CD8-positive, alpha-beta memory T cell (primary cell): ENCODE data around the gene DUSP28. TPM values are rescaled to one million over a fixed set of nuclear protein-coding genes. Genes with fewer than 3 reads are reported as not detected.

ENCODE experiments used
- CTCF ChIA-PET: fragments of 350-600 bp; sonication (Branson Sonifier 250); formaldehyde crosslinking; loops from one replicate; lab custom pipeline; 2021; ENCODE audit warnings: antibody characterized with exemption; lab: Charles Lee
- POLR2A ChIA-PET: fragments of 350-600 bp; sonication (Branson Sonifier 250); formaldehyde crosslinking; loops from one replicate; lab custom pipeline; 2021; ENCODE audit warnings: antibody characterized with exemption; lab: Charles Lee
- DNase-seq, 5 donors: peaks; one replicate each; pipeline versions ENCODE4 v3.0.0 to v3.0.0-alpha.2; 2020 to 2022; ENCODE audit warnings: mixed read lengths in 1 of 5
- H3K27ac ChIP-seq: one replicate; pipeline ENCODE4 v1.7.0; 2013; ENCODE audit warnings: low read depth, mild to moderate bottlenecking, low read length, moderate library complexity
- H3K27me3 ChIP-seq: 2 replicates; pipeline ENCODE4 v1.7.0; 2013; ENCODE audit warnings: low read length, mild to moderate bottlenecking; ENCODE audit not compliant: insufficient read depth, poor library complexity, severe bottlenecking
- H3K36me3 ChIP-seq: 2 replicates; pipeline ENCODE4 v1.7.0; 2013; ENCODE audit warnings: mild to moderate bottlenecking, low read length, moderate library complexity; ENCODE audit not compliant: insufficient read depth
- H3K4me1 ChIP-seq: 2 replicates; pipeline ENCODE4 v1.7.0; 2013; ENCODE audit warnings: mild to moderate bottlenecking, low read length, moderate library complexity; ENCODE audit not compliant: insufficient read depth
- H3K4me3 ChIP-seq: 2 replicates; pipeline ENCODE4 v1.7.0; 2013; ENCODE audit warnings: mild to moderate bottlenecking, low read length
- H3K9me3 ChIP-seq: 2 replicates; pipeline ENCODE4 v1.7.0; 2013; ENCODE audit warnings: mild to moderate bottlenecking, low read length
- H3K27ac Mint-ChIP-seq, 8 donors: one replicate each; pipeline ENCODE4 v1.8.0; 2020 to 2021; ENCODE audit warnings: mixed read lengths in 8 of 8, mild to moderate bottlenecking in 6 of 8, inconsistent platforms in 3 of 8, moderate library complexity in 3 of 8
- H3K27me3 Mint-ChIP-seq, 2 donors: one replicate each; pipeline ENCODE4 v1.8.0; 2020 to 2021; ENCODE audit warnings: mixed read lengths in 2 of 2, mild to moderate bottlenecking in 1 of 2, moderate library complexity in 1 of 2
- H3K36me3 Mint-ChIP-seq, 3 donors: one replicate each; pipeline ENCODE4 v1.8.0; 2020 to 2021; ENCODE audit warnings: mixed read lengths in 3 of 3, inconsistent platforms in 1 of 3, mild to moderate bottlenecking in 1 of 3
- H3K4me1 Mint-ChIP-seq, 3 donors: one replicate each; pipeline ENCODE4 v1.8.0; 2020 to 2021; ENCODE audit warnings: mixed read lengths in 3 of 3, inconsistent platforms in 1 of 3, mild to moderate bottlenecking in 1 of 3
- H3K4me3 Mint-ChIP-seq, 7 donors: one replicate each; pipeline ENCODE4 v1.8.0; 2020 to 2021; ENCODE audit warnings: mixed read lengths in 7 of 7, mild to moderate bottlenecking in 6 of 7, moderate library complexity in 4 of 7, inconsistent platforms in 2 of 7
- H3K9me3 Mint-ChIP-seq, 5 donors: one replicate each; pipeline ENCODE4 v1.8.0; 2020 to 2022; ENCODE audit warnings: mixed read lengths in 5 of 5, mild to moderate bottlenecking in 3 of 5, moderate library complexity in 2 of 5, inconsistent platforms in 1 of 5
- polyA plus RNA-seq: library from polyadenylated mRNA; unstranded; fragments of 300-500 nt; fragmentation: Illumina TruSeq; gene quantifications from one replicate; pipeline ENCODE4 v1.2.3, GENCODE V29; 2021
- total RNA-seq, 2 experiments: library from RNA; stranded (reverse); gene quantifications; one replicate each; pipeline ENCODE4 v1.2.3, GENCODE V29; 2021

Gene DUSP28
- total and polyA plus RNA-seq, 3 experiments from 2014 or later, result 7.0 to 22.0 (median 7.0) TPM

DNA sequence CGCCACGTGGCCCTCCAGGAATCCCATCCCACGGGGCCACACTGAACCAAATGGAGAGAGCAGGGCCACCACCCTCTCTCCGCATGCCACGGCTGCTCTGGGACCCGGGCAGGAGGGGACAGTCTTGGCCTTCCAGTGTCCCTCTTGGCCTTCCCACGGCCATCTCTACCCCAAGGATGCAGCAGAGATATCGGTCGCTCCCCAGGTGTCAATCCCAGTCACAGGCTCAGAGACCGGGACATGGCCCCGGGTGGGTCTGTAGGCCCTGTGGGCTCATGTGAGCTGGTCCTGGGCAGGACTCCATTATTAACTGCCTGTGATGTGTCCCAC is 41.6 kb downstream of the DUSP28 start:
- Mint-ChIP-seq H3K4me3 (no peak overlapping the region), H3K9me3 (no peaks in the 10 kb centered on the region), H3K36me3 (peaks cover 0 to 48% (median 0%) of the 10 kb centered on the region in 3 donors), H3K4me1 (no peaks in the 10 kb centered on the region), H3K27ac (no peak overlapping the region), H3K27me3 (no peaks in the 10 kb centered on the region)
- H3K4me1 ChIP-seq, result no peaks in the 10 kb centered on the region
- H3K4me3 ChIP-seq, result no peak overlapping the region
- no peak overlapping the region for H3K27ac ChIP-seq
- no peaks in the 10 kb centered on the region for H3K36me3 ChIP-seq
- ChIA-PET POLR2A (interaction anchor here (0.6 kb wide), 1 partner anchor 25 kb away, joined by 7 read pairs; no protein-coding TSS in a partner anchor), CTCF (no interaction called here)
- DNase-seq, result peak in 1 of 5 donors; percentile 23
- no peaks in the 10 kb centered on the region for H3K27me3 ChIP-seq
- H3K9me3 ChIP-seq, result no peaks in the 10 kb centered on the region

DNA sequence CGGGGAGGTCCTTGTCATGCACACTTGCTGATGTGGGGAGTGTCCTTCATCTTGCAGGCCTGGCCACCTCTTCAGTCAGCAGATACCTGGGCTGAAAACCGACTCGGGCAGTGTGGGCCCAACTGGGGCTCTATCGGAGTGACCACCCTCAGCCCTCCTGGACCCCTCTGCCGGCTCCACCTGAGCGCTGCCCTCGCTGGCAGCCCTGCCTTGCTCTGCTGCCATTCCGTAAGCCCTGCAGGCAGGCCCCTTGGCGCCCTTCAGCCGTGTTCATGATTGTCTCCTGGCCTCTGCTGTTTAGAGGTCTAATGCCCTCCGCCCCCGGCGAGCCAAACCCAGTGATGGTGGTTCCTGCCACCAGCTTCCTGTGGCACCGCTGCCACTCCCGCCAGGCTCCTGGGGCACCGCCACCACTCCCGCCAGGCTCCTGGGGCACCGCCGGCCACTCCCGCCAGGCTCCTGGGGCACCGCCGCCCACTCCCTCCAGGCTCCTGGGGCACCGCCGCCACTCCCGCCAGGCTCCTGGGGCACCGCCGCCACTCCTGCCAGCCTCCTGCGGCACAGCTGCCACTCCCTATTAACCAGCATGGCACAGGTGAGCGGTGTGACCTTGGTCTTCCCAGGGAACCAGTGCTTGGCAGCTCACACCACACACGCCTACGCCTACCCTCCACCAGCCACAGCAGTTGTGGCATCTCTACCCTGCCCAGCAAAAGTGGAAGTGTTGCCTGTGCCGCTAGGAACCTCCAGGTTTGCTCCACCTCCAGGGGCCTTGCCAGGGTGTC is 42.3 kb downstream of the DUSP28 start:
- Mint-ChIP-seq H3K36me3 (peaks cover 0 to 43% (median 0%) of the 10 kb centered on the region in 3 donors), H3K27me3 (no peaks in the 10 kb centered on the region), H3K4me1 (no peaks in the 10 kb centered on the region), H3K27ac (no peak overlapping the region), H3K4me3 (no peak overlapping the region), H3K9me3 (no peaks in the 10 kb centered on the region)
- Histone ChIP-seq H3K27ac (no peak overlapping the region), H3K9me3 (no peaks in the 10 kb centered on the region), H3K4me1 (no peaks in the 10 kb centered on the region), H3K27me3 (no peaks in the 10 kb centered on the region), H3K4me3 (no peak overlapping the region), H3K36me3 (no peaks in the 10 kb centered on the region)
- peak in 1 of 5 donors; percentile 39 for DNase-seq
- POLR2A ChIA-PET, result interaction anchor here (0.6 kb wide), 1 partner anchor 25 kb away, joined by 7 read pairs; no protein-coding TSS in a partner anchor
- CTCF ChIA-PET, result interaction anchor here (0.7 to 1.2 kb wide), 2 partner anchors 15 to 88 kb away, joined by 3 read pairs; no protein-coding TSS in a partner anchor

GRCh38 chr2:240603081-240603835 is 43.1 kb downstream of the DUSP28 start:
- peak overlapping the region in 2 of 8 donors; percentile 78 to 90 for H3K27ac Mint-ChIP-seq
- peaks cover 0 to 35% (median 0%) of the 10 kb centered on the region in 3 donors for H3K36me3 Mint-ChIP-seq
- no peaks in the 10 kb centered on the region for H3K27me3 Mint-ChIP-seq
- H3K4me3 Mint-ChIP-seq, result no peak overlapping the region
- ChIA-PET CTCF (interaction anchor here (0.7 to 1.2 kb wide), 2 partner anchors 16 to 89 kb away, joined by 3 read pairs; no protein-coding TSS in a partner anchor), POLR2A (no interaction called here)
- Histone ChIP-seq H3K27ac (no peak overlapping the region), H3K9me3 (no peaks in the 10 kb centered on the region), H3K4me1 (no peaks in the 10 kb centered on the region), H3K36me3 (no peaks in the 10 kb centered on the region), H3K4me3 (no peak overlapping the region), H3K27me3 (no peaks in the 10 kb centered on the region)
- no peaks in the 10 kb centered on the region for H3K4me1 Mint-ChIP-seq
- peak in 1 of 5 donors; percentile 41 for DNase-seq
- H3K9me3 Mint-ChIP-seq, result no peaks in the 10 kb centered on the region

GRCh38 chr2:240603846-240604245 is 43.7 kb downstream of the DUSP28 start:
- POLR2A ChIA-PET, result no interaction called here

DNA sequence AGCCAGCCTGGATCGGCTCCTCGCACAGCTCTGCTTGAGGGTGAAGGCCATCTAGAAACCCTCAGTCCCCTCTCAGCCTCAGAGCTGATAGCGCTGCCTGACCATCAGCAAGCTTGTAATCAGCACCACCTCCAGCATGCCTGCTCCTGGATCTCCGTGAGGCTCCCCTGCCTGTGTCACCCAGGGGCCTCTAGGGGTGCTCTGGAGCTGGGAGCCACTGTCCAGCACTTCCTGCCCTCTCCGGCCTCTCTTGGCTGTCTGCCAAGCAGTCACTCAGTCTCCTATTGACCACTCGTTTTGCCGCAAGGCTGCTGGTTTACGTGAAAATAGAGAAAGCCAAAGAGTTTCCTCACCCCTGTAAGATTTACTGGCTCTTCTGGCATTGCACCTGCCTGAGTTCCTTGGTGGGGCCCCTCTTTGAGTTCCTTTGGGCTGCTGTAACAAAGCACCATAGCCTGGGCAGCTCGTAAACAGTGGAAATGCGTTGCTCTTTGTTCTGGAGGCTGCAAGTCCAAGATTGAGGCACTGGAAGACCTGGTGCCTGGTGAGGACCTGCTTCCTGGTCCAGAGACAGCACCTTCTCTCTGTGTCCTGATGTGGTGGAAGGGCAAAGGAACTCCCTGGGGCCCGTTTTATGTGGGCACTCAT is 44.3 kb downstream of the DUSP28 start:
- peak in 1 of 5 donors; percentile 39 for DNase-seq

More at GRCh38 chr2:240603846-240604245, 43.7 kb downstream of the DUSP28 start:
- no peaks in the 10 kb centered on the region for H3K9me3 ChIP-seq
- Mint-ChIP-seq H3K4me1 (no peaks in the 10 kb centered on the region), H3K27ac (peak overlapping the region in 1 of 8 donors; percentile 43), H3K36me3 (peaks cover 0 to 30% (median 0%) of the 10 kb centered on the region in 3 donors), H3K9me3 (no peaks in the 10 kb centered on the region), H3K27me3 (no peaks in the 10 kb centered on the region), H3K4me3 (no peak overlapping the region)
- H3K36me3 ChIP-seq, result no peaks in the 10 kb centered on the region
- no peaks in the 10 kb centered on the region for H3K27me3 ChIP-seq
- CTCF ChIA-PET, result interaction anchor here (1.2 kb wide), 1 partner anchor 90 kb away, joined by 3 read pairs; no protein-coding TSS in a partner anchor
- H3K4me3 ChIP-seq, result no peak overlapping the region
- H3K27ac ChIP-seq, result no peak overlapping the region
- peak in 1 of 5 donors; percentile 45 for DNase-seq
- no peaks in the 10 kb centered on the region for H3K4me1 ChIP-seq

DNA sequence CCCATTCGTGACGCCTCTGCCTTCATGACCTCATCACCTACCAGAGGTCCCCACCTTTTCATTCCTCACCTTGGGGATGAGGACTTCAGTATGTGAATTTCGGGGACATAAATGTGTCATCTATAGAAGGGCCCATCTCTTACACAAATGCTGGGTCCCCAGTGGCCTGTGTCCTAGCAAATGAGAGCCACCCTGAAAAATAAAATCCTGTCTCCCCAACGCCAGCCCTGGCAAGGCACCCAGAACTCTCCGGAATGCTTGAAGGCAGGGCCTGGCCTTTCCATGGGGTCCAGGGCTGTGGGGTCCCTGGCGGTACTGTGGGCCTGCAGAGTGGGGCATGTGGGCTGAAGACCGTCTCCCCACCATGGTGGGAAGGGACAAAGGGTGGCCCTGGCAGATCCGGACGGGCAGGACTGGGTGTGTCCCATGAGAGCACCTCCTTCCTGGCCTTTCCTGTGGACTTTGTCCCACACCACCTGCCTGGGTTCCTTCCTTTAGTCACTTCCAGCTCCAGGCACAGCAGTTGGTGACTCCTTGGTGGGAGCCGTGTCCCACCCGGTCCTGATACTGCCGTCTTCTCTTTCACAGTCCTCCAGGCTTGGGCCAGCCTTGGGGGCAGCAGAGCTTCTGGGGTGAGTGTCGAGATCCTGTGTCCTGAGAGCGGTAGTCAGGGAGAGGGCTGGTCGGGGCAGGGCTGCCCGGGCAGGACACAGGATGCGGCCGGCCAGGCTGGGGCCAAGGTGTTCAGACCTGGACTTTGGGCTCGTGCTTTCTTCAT is 45.0 kb downstream of the DUSP28 start:
- Mint-ChIP-seq H3K4me3 (no peak overlapping the region), H3K36me3 (peaks cover 0 to 17% (median 2%) of the 10 kb centered on the region in 3 donors), H3K27ac (peak overlapping the region in 4 of 8 donors; percentile 29 to 83 (median 42)), H3K9me3 (no peaks in the 10 kb centered on the region), H3K27me3 (no peaks in the 10 kb centered on the region), H3K4me1 (no peaks in the 10 kb centered on the region)
- H3K27me3 ChIP-seq, result no peaks in the 10 kb centered on the region
- peak in 1 of 5 donors; percentile 31 for DNase-seq
- ChIA-PET CTCF (no interaction called here), POLR2A (no interaction called here)
- H3K36me3 ChIP-seq, result no peaks in the 10 kb centered on the region
- H3K4me3 ChIP-seq, result no peak overlapping the region
- no peaks in the 10 kb centered on the region for H3K9me3 ChIP-seq
- no peak overlapping the region for H3K27ac ChIP-seq
- H3K4me1 ChIP-seq, result no peaks in the 10 kb centered on the region

More for the DNA sequence above, 44.3 kb downstream of the DUSP28 start:
- Histone ChIP-seq H3K4me1 (no peaks in the 10 kb centered on the region), H3K9me3 (no peaks in the 10 kb centered on the region), H3K36me3 (no peaks in the 10 kb centered on the region), H3K27ac (no peak overlapping the region), H3K4me3 (no peak overlapping the region), H3K27me3 (no peaks in the 10 kb centered on the region)
- H3K4me3 Mint-ChIP-seq, result no peak overlapping the region
- no peaks in the 10 kb centered on the region for H3K27me3 Mint-ChIP-seq
- peak overlapping the region in 5 of 8 donors; percentile 33 to 83 (median 51) for H3K27ac Mint-ChIP-seq
- H3K36me3 Mint-ChIP-seq, result peaks cover 0 to 24% (median 2%) of the 10 kb centered on the region in 3 donors
- ChIA-PET CTCF (no interaction called here), POLR2A (no interaction called here)
- H3K9me3 Mint-ChIP-seq, result no peaks in the 10 kb centered on the region
- no peaks in the 10 kb centered on the region for H3K4me1 Mint-ChIP-seq
